Measurements from ENCODE around the gene DOCK2.
"Not testable (repeated sequence)": the region's sequence is repeated elsewhere in the genome, so short reads cannot be mapped to it uniquely, and the experiment has no call there.

DOCK2 gene

DNA sequence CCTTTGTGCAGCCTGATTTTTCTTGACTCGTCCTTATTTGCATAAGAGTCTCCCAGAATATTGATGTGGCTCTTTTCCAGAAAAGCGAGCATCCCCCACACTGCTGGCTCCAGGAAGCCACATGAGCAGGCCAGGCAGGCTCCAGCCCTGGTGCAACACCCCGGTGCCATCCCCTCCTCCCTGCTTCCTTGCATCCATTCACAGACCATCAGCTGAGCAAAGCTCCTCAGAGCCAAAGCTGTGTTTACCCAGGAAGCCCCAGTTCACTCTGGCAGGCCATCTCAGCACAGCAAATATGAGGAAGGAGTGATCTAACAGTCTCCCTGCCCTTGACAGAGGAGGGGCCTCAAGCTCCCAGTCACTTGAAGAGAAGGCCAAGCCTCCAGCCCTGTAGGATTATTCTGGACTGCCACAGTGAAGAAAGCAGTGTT lies 308.8 kb downstream of the DOCK2 start:
- Histone ChIP-seq H2AFZ (ENCODE audit: low read depth, low read length, severe bottlenecking) (no peak overlapping the region), H3K36me3 (ENCODE audit: low read length) (no peaks in the 10 kb centered on the region), H3K4me2 (ENCODE audit: low read depth, low read length, poor library complexity, severe bottlenecking) (no peak overlapping the region), H4K20me1 (ENCODE audit: low read depth, low read length) (no peaks in the 10 kb centered on the region), H3K27ac (ENCODE audit: low read depth, low read length) (no peak overlapping the region), H3K9ac (ENCODE audit: low read length) (no peak overlapping the region), H3K9me3 (ENCODE audit: insufficient read depth, low read length) (no peaks in the 10 kb centered on the region), H3K9me2 (replicated peaks; ENCODE audit: insufficient read depth, low read length) (no peaks in the 10 kb centered on the region), H3F3A (ENCODE audit: insufficient read depth) (no peaks in the 10 kb centered on the region), H3K79me2 (ENCODE audit: insufficient read depth, low read length) (no peaks in the 10 kb centered on the region), H3K4me3 (ENCODE audit: insufficient read depth, low read length, poor library complexity, severe bottlenecking) (no peak overlapping the region), H3K27me3 (ENCODE audit: low read length) (no peaks in the 10 kb centered on the region)
- no peak for TF ChIP-seq EZH2phosphoT487 (conservative IDR thresholded peaks at IDR 0.05; ENCODE audit: low read length)
- TF ChIP-seq, protein P1, sequence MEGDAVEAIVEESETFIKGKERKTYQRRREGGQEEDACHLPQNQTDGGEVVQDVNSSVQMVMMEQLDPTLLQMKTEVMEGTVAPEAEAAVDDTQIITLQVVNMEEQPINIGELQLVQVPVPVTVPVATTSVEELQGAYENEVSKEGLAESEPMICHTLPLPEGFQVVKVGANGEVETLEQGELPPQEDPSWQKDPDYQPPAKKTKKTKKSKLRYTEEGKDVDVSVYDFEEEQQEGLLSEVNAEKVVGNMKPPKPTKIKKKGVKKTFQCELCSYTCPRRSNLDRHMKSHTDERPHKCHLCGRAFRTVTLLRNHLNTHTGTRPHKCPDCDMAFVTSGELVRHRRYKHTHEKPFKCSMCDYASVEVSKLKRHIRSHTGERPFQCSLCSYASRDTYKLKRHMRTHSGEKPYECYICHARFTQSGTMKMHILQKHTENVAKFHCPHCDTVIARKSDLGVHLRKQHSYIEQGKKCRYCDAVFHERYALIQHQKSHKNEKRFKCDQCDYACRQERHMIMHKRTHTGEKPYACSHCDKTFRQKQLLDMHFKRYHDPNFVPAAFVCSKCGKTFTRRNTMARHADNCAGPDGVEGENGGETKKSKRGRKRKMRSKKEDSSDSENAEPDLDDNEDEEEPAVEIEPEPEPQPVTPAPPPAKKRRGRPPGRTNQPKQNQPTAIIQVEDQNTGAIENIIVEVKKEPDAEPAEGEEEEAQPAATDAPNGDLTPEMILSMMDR (IDR thresholded peaks at IDR 0.05; ENCODE audit: insufficient read depth, low read length, poor library complexity, severe bottlenecking): no peak

DNA sequence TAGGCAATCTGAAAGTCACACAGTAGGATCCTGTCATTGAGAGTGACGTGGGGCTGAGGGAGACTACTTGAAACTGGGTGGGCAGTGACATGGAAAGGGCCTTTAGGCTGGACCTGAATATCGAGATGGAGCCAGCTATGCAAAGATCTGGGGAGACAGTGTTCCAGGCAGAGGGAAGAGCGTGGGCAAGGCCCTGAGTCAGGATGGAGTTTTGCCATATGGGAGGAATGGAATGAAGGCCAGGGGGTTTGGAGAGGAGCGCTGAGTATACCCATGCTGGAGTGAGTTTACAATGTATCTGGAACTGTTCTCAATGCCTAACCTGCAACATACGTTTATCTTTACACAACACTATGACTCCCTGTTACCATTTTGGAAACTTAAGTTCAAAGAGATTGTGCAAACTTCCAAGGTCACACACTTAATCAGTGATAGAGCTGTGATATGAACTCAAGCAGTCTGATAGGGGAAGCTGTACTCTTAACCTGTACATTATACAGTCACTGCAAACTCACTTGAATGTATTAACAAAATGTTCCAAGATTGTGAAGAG lies 309.7 kb downstream of the DOCK2 start:
- no peaks in the 10 kb centered on the region for H3F3A ChIP-seq (ENCODE audit: insufficient read depth)
- no peak overlapping the region for H3K4me2 ChIP-seq (ENCODE audit: low read depth, low read length, poor library complexity, severe bottlenecking)
- H3K27ac ChIP-seq (ENCODE audit: low read depth, low read length): no peak overlapping the region
- no peaks in the 10 kb centered on the region for H3K27me3 ChIP-seq (ENCODE audit: low read length)
- H3K36me3 ChIP-seq (ENCODE audit: low read length): no peaks in the 10 kb centered on the region
- no peaks in the 10 kb centered on the region for H3K9me2 ChIP-seq (replicated peaks; ENCODE audit: insufficient read depth, low read length)
- TF ChIP-seq, protein P1 (IDR thresholded peaks at IDR 0.05; ENCODE audit: insufficient read depth, low read length, poor library complexity, severe bottlenecking): no peak
- no peak for TF ChIP-seq EZH2phosphoT487 (conservative IDR thresholded peaks at IDR 0.05; ENCODE audit: low read length)
- H3K79me2 ChIP-seq (ENCODE audit: insufficient read depth, low read length): no peaks in the 10 kb centered on the region
- H4K20me1 ChIP-seq (ENCODE audit: low read depth, low read length): no peaks in the 10 kb centered on the region
- no peak overlapping the region for H2AFZ ChIP-seq (ENCODE audit: low read depth, low read length, severe bottlenecking)
- no peak overlapping the region for H3K9ac ChIP-seq (ENCODE audit: low read length)
- H3K9me3 ChIP-seq (ENCODE audit: insufficient read depth, low read length): no peaks in the 10 kb centered on the region
- H3K4me3 ChIP-seq (ENCODE audit: insufficient read depth, low read length, poor library complexity, severe bottlenecking): no peak overlapping the region

DNA sequence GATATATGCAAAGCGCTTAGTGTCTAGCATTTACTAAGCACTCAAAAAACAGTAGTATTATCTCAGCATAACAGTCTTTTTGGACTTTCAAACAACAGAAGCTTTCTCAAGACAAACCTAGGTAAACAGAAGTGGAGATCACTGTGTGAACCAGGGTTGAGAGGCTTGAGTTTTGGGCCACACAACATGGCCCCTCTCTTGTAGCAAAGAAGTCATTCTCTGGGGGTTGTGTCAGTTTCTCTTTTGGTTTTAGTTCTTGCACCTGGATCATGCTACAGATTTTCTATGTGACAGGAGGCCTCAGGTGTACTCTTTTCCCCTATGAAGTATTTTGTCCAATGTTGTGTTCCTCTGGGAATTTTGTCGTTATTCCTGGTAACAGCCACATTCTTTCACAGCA lies 313.3 kb downstream of the DOCK2 start:
- Histone ChIP-seq H3K9me3 (ENCODE audit: insufficient read depth, low read length) (no peaks in the 10 kb centered on the region), H3K79me2 (ENCODE audit: insufficient read depth, low read length) (no peaks in the 10 kb centered on the region), H3K36me3 (ENCODE audit: low read length) (no peaks in the 10 kb centered on the region), H3K4me2 (ENCODE audit: low read depth, low read length, poor library complexity, severe bottlenecking) (no peak overlapping the region), H2AFZ (ENCODE audit: low read depth, low read length, severe bottlenecking) (no peak overlapping the region), H3K27me3 (ENCODE audit: low read length) (no peaks in the 10 kb centered on the region), H3F3A (ENCODE audit: insufficient read depth) (no peaks in the 10 kb centered on the region), H3K9ac (ENCODE audit: low read length) (no peak overlapping the region), H3K4me3 (ENCODE audit: insufficient read depth, low read length, poor library complexity, severe bottlenecking) (no peak overlapping the region), H3K9me2 (replicated peaks; ENCODE audit: insufficient read depth, low read length) (no peaks in the 10 kb centered on the region), H4K20me1 (ENCODE audit: low read depth, low read length) (no peaks in the 10 kb centered on the region), H3K27ac (ENCODE audit: low read depth, low read length) (no peak overlapping the region)
- TF ChIP-seq EZH2phosphoT487 (conservative IDR thresholded peaks at IDR 0.05; ENCODE audit: low read length): no peak
- TF ChIP-seq, protein P1 (IDR thresholded peaks at IDR 0.05; ENCODE audit: insufficient read depth, low read length, poor library complexity, severe bottlenecking): no peak

DNA sequence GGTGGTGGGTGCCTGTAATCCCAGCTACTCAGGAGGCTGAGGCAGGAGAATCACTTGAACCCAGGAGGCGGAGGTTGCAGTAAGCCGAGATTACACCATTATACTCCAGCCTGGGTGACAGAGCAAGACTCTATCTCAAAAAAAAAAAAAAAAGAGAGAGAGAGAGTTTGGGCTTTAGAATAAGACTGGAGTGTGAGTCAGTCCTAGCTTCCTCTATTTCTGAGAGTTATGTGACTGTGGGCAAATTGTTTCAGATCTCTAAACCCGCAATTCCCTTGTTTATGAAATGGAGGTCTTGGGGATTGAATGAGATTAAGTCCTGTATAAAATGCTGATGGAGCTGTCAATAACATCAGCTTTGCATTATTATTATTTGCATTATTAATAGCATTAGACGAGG lies 316.1 kb downstream of the DOCK2 start:
- not testable (repeated sequence) for H3K9me2 ChIP-seq (replicated peaks; ENCODE audit: insufficient read depth, low read length); H2AFZ ChIP-seq (ENCODE audit: low read depth, low read length, severe bottlenecking); H3K9me3 ChIP-seq (ENCODE audit: insufficient read depth, low read length); H3F3A ChIP-seq (ENCODE audit: insufficient read depth); H3K79me2 ChIP-seq (ENCODE audit: insufficient read depth, low read length); H3K27ac ChIP-seq (ENCODE audit: low read depth, low read length); H4K20me1 ChIP-seq (ENCODE audit: low read depth, low read length); H3K4me2 ChIP-seq (ENCODE audit: low read depth, low read length, poor library complexity, severe bottlenecking); H3K27me3 ChIP-seq (ENCODE audit: low read length); H3K4me3 ChIP-seq (ENCODE audit: insufficient read depth, low read length, poor library complexity, severe bottlenecking); H3K36me3 ChIP-seq (ENCODE audit: low read length); H3K9ac ChIP-seq (ENCODE audit: low read length)
